ENCODE measurements around the gene CACHD1.
A peak's percentile ranks its signal among the peaks of the same experiment; 100 is the strongest.

Gene CACHD1

GRCh38 chr1:64523413-64524337 lies 53.7 kb downstream of the CACHD1 start:
- Histone ChIP-seq H3K27me3 (ENCODE audit: control insufficient read depth, insufficient read depth, low read length) (no peaks in the 10 kb centered on the region), H3K9me3 (ENCODE audit: control insufficient read depth, insufficient read depth, low read length) (no peaks in the 10 kb centered on the region), H3K27ac (ENCODE audit: low read depth, low read length) (peak overlapping the region; percentile 32), H3K4me3 (ENCODE audit: low read depth, low read length) (peak overlapping the region; percentile 19; the same call in 1 of the 2 replicates), H3K9ac (ENCODE audit: low read depth, low read length) (no peak overlapping the region), H3K36me3 (ENCODE audit: control insufficient read depth, insufficient read depth, low read length) (no peaks in the 10 kb centered on the region), H3K4me1 (ENCODE audit: control insufficient read depth, insufficient read depth, low read length) (peaks cover 92% of the 10 kb centered on the region)

- Histone ChIP-seq H3K27me3 (ENCODE audit: control insufficient read depth, insufficient read depth, low read length) (no peaks in the 10 kb centered on the region), H3K9me3 (ENCODE audit: control insufficient read depth, insufficient read depth, low read length) (no peaks in the 10 kb centered on the region), H3K9ac (ENCODE audit: low read depth, low read length) (no peak overlapping the region), H3K36me3 (ENCODE audit: control insufficient read depth, insufficient read depth, low read length) (no peaks in the 10 kb centered on the region), H3K4me1 (ENCODE audit: control insufficient read depth, insufficient read depth, low read length) (peaks cover 82% of the 10 kb centered on the region), H3K4me3 (ENCODE audit: low read depth, low read length) (peak overlapping the region; percentile 2; the same call in 1 of the 2 replicates), H3K27ac (ENCODE audit: low read depth, low read length) (no peak overlapping the region)
Observed at GRCh38 chr1:64524614-64525013, 54.7 kb downstream of the CACHD1 start.

- H3K27ac ChIP-seq (ENCODE audit: low read depth, low read length) = no peak overlapping the region
- H3K4me3 ChIP-seq (ENCODE audit: low read depth, low read length) = no peak overlapping the region
- H3K4me1 ChIP-seq (ENCODE audit: control insufficient read depth, insufficient read depth, low read length) = peaks cover 76% of the 10 kb centered on the region
- no peaks in the 10 kb centered on the region for H3K27me3 ChIP-seq (ENCODE audit: control insufficient read depth, insufficient read depth, low read length)
- H3K36me3 ChIP-seq (ENCODE audit: control insufficient read depth, insufficient read depth, low read length) = no peaks in the 10 kb centered on the region
- H3K9ac ChIP-seq (ENCODE audit: low read depth, low read length) = no peak overlapping the region
- no peaks in the 10 kb centered on the region for H3K9me3 ChIP-seq (ENCODE audit: control insufficient read depth, insufficient read depth, low read length)
Observed at GRCh38 chr1:64525116-64525686, 55.3 kb downstream of the CACHD1 start.

GRCh38 chr1:64526312-64526711 lies 56.4 kb downstream of the CACHD1 start:
- Histone ChIP-seq H3K4me1 (ENCODE audit: control insufficient read depth, insufficient read depth, low read length) (peaks cover 71% of the 10 kb centered on the region), H3K27ac (ENCODE audit: low read depth, low read length) (no peak overlapping the region), H3K9ac (ENCODE audit: low read depth, low read length) (no peak overlapping the region), H3K27me3 (ENCODE audit: control insufficient read depth, insufficient read depth, low read length) (no peaks in the 10 kb centered on the region), H3K4me3 (ENCODE audit: low read depth, low read length) (no peak overlapping the region), H3K36me3 (ENCODE audit: control insufficient read depth, insufficient read depth, low read length) (no peaks in the 10 kb centered on the region), H3K9me3 (ENCODE audit: control insufficient read depth, insufficient read depth, low read length) (no peaks in the 10 kb centered on the region)

- H3K27me3 ChIP-seq (ENCODE audit: control insufficient read depth, insufficient read depth, low read length) = no peaks in the 10 kb centered on the region
- H3K36me3 ChIP-seq (ENCODE audit: control insufficient read depth, insufficient read depth, low read length) = no peaks in the 10 kb centered on the region
- no peak overlapping the region for H3K27ac ChIP-seq (ENCODE audit: low read depth, low read length)
- H3K9ac ChIP-seq (ENCODE audit: low read depth, low read length) = no peak overlapping the region
- peaks cover 71% of the 10 kb centered on the region for H3K4me1 ChIP-seq (ENCODE audit: control insufficient read depth, insufficient read depth, low read length)
- H3K9me3 ChIP-seq (ENCODE audit: control insufficient read depth, insufficient read depth, low read length) = no peaks in the 10 kb centered on the region
- no peak overlapping the region for H3K4me3 ChIP-seq (ENCODE audit: low read depth, low read length)
Observed at GRCh38 chr1:64527165-64527564, 57.2 kb downstream of the CACHD1 start.

GRCh38 chr1:64527786-64528185 lies 57.9 kb downstream of the CACHD1 start:
- H3K9me3 ChIP-seq (ENCODE audit: control insufficient read depth, insufficient read depth, low read length) = no peaks in the 10 kb centered on the region
- no peak overlapping the region for H3K27ac ChIP-seq (ENCODE audit: low read depth, low read length)
- H3K27me3 ChIP-seq (ENCODE audit: control insufficient read depth, insufficient read depth, low read length) = no peaks in the 10 kb centered on the region
- H3K4me3 ChIP-seq (ENCODE audit: low read depth, low read length) = no peak overlapping the region
- H3K9ac ChIP-seq (ENCODE audit: low read depth, low read length) = no peak overlapping the region
- no peaks in the 10 kb centered on the region for H3K36me3 ChIP-seq (ENCODE audit: control insufficient read depth, insufficient read depth, low read length)
- peaks cover 65% of the 10 kb centered on the region for H3K4me1 ChIP-seq (ENCODE audit: control insufficient read depth, insufficient read depth, low read length)

GRCh38 chr1:64530969-64531692 lies 61.2 kb downstream of the CACHD1 start:
- no peaks in the 10 kb centered on the region for H3K27me3 ChIP-seq (ENCODE audit: control insufficient read depth, insufficient read depth, low read length)
- no peak overlapping the region for H3K4me3 ChIP-seq (ENCODE audit: low read depth, low read length)
- H3K4me1 ChIP-seq (ENCODE audit: control insufficient read depth, insufficient read depth, low read length) = peaks cover 40% of the 10 kb centered on the region
- H3K36me3 ChIP-seq (ENCODE audit: control insufficient read depth, insufficient read depth, low read length) = no peaks in the 10 kb centered on the region
- no peaks in the 10 kb centered on the region for H3K9me3 ChIP-seq (ENCODE audit: control insufficient read depth, insufficient read depth, low read length)
- no peak overlapping the region for H3K27ac ChIP-seq (ENCODE audit: low read depth, low read length)
- H3K9ac ChIP-seq (ENCODE audit: low read depth, low read length) = no peak overlapping the region

- Histone ChIP-seq H3K9ac (ENCODE audit: low read depth, low read length) (no peak overlapping the region), H3K27me3 (ENCODE audit: control insufficient read depth, insufficient read depth, low read length) (no peaks in the 10 kb centered on the region), H3K4me3 (ENCODE audit: low read depth, low read length) (no peak overlapping the region), H3K9me3 (ENCODE audit: control insufficient read depth, insufficient read depth, low read length) (no peaks in the 10 kb centered on the region), H3K36me3 (ENCODE audit: control insufficient read depth, insufficient read depth, low read length) (no peaks in the 10 kb centered on the region), H3K4me1 (ENCODE audit: control insufficient read depth, insufficient read depth, low read length) (peaks cover 41% of the 10 kb centered on the region), H3K27ac (ENCODE audit: low read depth, low read length) (no peak overlapping the region)
Observed at GRCh38 chr1:64532646-64533045, 62.7 kb downstream of the CACHD1 start.

GRCh38 chr1:64535938-64536835 lies 66.3 kb downstream of the CACHD1 start:
- H3K27ac ChIP-seq (ENCODE audit: low read depth, low read length) = peak overlapping the region; percentile 6

GRCh38 chr1:64536836-64537490 lies 67.0 kb downstream of the CACHD1 start:
- Histone ChIP-seq H3K4me3 (ENCODE audit: low read depth, low read length) (no peak overlapping the region), H3K4me1 (ENCODE audit: control insufficient read depth, insufficient read depth, low read length) (peaks cover 59% of the 10 kb centered on the region), H3K27ac (ENCODE audit: low read depth, low read length) (peak overlapping the region; percentile 6), H3K36me3 (ENCODE audit: control insufficient read depth, insufficient read depth, low read length) (no peaks in the 10 kb centered on the region), H3K9me3 (ENCODE audit: control insufficient read depth, insufficient read depth, low read length) (no peaks in the 10 kb centered on the region), H3K9ac (ENCODE audit: low read depth, low read length) (no peak overlapping the region), H3K27me3 (ENCODE audit: control insufficient read depth, insufficient read depth, low read length) (no peaks in the 10 kb centered on the region)

More at GRCh38 chr1:64535938-64536835, 66.3 kb downstream of the CACHD1 start:
- Histone ChIP-seq H3K4me1 (ENCODE audit: control insufficient read depth, insufficient read depth, low read length) (peaks cover 64% of the 10 kb centered on the region), H3K9me3 (ENCODE audit: control insufficient read depth, insufficient read depth, low read length) (no peaks in the 10 kb centered on the region), H3K9ac (ENCODE audit: low read depth, low read length) (no peak overlapping the region), H3K27me3 (ENCODE audit: control insufficient read depth, insufficient read depth, low read length) (no peaks in the 10 kb centered on the region), H3K4me3 (ENCODE audit: low read depth, low read length) (no peak overlapping the region), H3K36me3 (ENCODE audit: control insufficient read depth, insufficient read depth, low read length) (no peaks in the 10 kb centered on the region)

Data from HUES48 (cell line).